Stimulated activated CD4-positive, alpha-beta T cell treated with anti-CD3 and anti-CD28 coated beads, TNF-alpha, amount 100 ng/mL, for 24 hours (primary cell): ENCODE data around the gene SOCS6.

Experiments used
- DNase-seq, 3 experiments: peaks; one replicate each; pipeline ENCODE4 v3.0.0-alpha.2; 2020; ENCODE audit warnings: low read depth in 3 of 3

SOCS6 gene

GRCh38 chr18:70289351-70290312, 787 bp downstream of the SOCS6 start:
- no peak for DNase-seq

- DNase-seq, result no peak
Measured at GRCh38 chr18:70290482-70291294, 1.8 kb downstream of the SOCS6 start.

- DNase-seq, result no peak
Measured at GRCh38 chr18:70291295-70291574, 2.4 kb downstream of the SOCS6 start.

- DNase-seq, result no peak
Measured at GRCh38 chr18:70292628-70293027, 3.8 kb downstream of the SOCS6 start.

GRCh38 chr18:70293166-70293565, 4.3 kb downstream of the SOCS6 start:
- no peak for DNase-seq

DNA sequence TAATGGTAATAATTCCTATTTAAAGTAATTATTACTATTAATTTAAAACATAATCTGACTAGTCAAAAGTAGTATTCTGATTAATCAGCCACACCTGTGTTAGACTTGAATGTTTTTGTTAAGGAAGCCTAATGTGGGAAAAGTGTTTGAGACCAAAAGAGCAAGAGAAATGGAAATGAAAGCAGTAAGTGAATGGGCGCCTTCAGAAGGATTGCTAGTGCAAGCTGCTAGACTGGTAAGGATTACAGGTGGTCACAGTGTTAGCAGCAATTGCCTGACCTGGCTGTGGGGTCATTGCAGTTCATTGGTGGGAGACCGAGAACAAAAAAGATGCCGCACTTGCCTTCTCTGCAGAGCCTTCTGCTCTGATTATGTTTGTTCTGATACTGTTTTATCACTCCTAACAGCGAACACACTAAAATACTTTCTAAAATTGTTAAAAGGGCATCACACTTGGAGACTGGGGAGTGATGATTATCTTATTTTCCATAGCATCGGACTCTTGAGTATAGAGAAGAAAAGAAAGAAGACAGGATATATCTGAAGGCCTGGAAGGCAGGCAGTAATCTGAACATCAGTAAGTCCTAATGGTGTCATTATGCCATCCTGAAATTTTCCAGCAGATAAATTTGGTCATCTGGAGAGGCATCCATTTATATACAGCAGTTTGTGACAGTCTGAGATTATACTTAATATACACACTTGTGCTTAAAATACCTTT, 5.8 kb downstream of the SOCS6 start:
- DNase-seq, result no peak

DNA sequence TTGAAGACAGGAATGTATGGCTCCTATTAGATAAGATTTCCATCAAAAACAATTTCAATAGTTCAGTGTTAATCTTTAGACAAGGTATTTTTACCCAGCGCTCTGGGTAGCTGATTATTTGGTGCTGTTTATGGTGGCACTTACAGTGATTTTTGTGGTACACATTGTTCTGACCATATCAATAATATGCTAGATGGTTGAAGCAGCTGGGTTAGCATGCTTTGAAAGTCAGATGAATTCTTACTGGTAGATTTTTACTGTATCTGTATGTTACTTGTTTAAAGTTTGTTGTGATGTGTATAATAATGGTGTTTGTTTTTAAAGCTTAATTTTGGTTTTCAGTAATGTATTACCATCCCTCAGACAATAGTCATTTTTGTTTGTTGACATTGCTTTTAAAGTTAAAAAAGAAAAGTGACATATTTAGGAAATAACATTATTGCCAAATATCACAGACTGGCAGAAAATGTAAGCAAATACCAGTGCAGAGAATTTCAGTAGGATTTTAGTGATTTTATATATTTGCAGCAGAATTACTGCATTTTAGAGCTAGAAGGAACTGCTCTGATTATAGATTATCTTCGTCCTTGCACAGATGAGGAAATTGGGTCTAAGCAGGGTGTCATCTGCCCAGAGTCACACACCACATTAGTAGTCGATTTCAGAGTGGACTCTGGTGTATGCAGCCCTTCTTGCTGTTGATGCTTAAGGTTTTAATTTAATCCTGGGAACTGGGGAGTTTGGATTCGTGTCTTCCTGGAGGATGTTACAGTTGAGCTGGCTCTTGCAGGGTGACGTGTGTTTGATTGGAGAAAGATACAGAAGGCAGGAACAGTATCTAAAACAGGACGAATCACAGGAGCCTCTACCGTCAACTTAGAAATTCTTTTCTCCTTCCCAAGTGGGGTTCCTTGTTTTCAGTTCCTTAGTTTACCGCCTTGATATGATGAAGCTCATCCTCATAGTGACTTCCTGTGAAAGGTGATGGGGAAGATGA, 6.6 kb downstream of the SOCS6 start:
- no peak for DNase-seq

GRCh38 chr18:70296289-70296688, 7.4 kb downstream of the SOCS6 start:
- DNase-seq, result no peak

- no peak for DNase-seq
Measured at GRCh38 chr18:70296781-70297180, 7.9 kb downstream of the SOCS6 start.

DNA sequence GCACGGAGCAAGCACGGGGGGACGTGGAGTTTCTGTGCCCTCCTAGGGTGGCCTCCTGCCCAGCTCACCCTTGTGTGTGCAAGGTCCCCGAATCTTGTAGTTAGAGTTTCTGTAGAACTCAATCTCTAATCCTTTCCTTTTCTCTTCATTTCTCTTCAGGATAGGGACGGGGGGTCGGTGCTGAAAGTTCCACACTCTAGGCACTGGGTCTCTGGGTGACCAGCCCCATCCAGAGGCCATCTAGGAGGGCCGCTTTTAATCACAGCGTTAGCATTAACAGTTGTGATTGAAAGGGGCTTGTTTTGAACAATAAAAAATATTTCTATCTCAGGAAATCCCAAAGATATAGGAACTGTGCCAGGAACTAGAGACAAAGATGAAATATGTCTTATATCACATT, 10.5 kb downstream of the SOCS6 start:
- no peak for DNase-seq

- DNase-seq, result no peak
Measured at GRCh38 chr18:70301667-70302066, 12.8 kb downstream of the SOCS6 start.

- DNase-seq, result no peak
Measured at GRCh38 chr18:70308555-70309294, 19.9 kb downstream of the SOCS6 start.

- DNase-seq, result no peak
Measured at GRCh38 chr18:70310560-70311320, 21.9 kb downstream of the SOCS6 start.

- no peak for DNase-seq
Measured at GRCh38 chr18:70311726-70312125, 22.9 kb downstream of the SOCS6 start.

DNA sequence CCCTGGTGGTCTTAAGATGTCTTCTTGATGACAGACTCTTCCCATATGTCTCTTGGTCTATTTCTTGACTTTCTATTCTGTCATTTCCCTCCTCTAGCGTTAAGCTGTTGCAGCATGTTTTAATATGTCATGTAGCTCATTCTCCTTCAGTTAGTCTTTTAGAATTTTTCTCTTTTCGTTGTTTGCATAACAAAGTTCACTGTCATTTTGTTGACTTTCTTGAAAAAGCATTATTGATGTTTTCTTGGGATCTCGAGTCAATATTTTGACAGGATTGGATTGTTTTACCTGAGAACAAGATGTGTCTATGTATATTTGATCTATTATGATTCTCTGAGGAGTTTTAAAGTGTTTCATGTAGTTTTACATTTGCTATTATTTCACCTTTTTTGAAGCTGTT, 24.8 kb downstream of the SOCS6 start:
- no peak for DNase-seq

- no peak for DNase-seq
Measured at GRCh38 chr18:70314151-70314782, 25.4 kb downstream of the SOCS6 start.

DNA sequence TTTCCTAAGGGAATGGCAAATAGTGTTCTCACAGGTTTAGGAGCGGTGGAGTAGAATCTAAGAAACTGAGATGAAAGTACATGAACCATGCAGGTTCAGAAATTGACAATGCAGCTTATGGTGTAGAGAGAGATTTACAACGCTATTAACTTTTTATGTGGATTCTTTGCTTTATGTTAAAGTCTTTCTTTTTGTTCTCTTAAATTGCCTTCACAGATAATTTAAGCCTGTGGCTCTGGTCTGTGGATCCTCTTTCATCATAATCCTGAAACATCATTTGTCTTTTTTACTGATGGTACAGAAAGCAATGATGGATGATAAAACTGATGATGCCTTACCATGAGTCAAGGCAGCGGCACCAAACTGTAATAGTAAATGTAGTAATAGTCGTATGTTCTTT, 30.3 kb downstream of the SOCS6 start:
- no peak for DNase-seq

DNA sequence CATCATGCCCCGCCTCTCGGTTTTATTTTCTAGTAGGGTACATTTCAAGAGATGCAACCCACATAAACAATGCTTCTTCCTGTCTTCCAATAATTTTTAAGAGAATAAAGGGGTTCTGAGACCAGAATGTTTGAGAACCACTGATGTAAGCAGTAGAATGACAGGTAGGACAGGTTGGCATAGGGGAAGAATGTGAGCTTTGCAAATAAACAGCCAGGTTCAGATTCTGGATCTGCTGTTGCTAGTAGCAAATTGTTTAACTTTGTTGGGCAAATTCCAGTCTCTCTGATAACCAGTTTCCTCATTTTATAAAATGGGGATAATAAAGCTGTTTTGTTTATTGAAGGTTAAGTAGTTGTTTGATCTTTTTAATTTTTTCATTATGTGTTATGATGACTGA, 32.8 kb downstream of the SOCS6 start:
- DNase-seq, result no peak

GRCh38 chr18:70322385-70322784, 33.5 kb downstream of the SOCS6 start:
- DNase-seq, result no peak
